Upper lobe of right lung (tissue), 1 donor: ENCODE results near the gene MNX1. TPM values are rescaled to one million over a fixed set of nuclear protein-coding genes. Genes with fewer than 3 reads are reported as not detected.

Experiments
- ATAC-seq: fragments of 200-7000 bp; cut with Tn5 transposase; one replicate; pipeline ENCODE4 v1.9.1; 2020; ENCODE audit warnings: mild to moderate bottlenecking, moderate library complexity
- DNase-seq: peaks from one replicate; pipeline ENCODE4 v3.0.0-alpha.2; 2020
- H3K27ac ChIP-seq: fragments of 200-600 bp; one replicate; pipeline ENCODE4 v1.8.0; 2022
- H3K27me3 ChIP-seq: fragments of 200-600 bp; one replicate; pipeline ENCODE4 v1.8.0; 2022; ENCODE audit warnings: mild to moderate bottlenecking
- H3K36me3 ChIP-seq: fragments of 200-600 bp; one replicate; pipeline ENCODE4 v1.8.0; 2022
- H3K4me1 ChIP-seq: fragments of 200-600 bp; one replicate; pipeline ENCODE4 v1.8.0; 2022
- H3K4me3 ChIP-seq: fragments of 200-600 bp; one replicate; pipeline ENCODE4 v1.8.0; 2022; ENCODE audit warnings: mild to moderate bottlenecking
- H3K9me3 ChIP-seq: fragments of 200-600 bp; one replicate; pipeline ENCODE4 v1.8.0; 2022
- intact Hi-C: fragments of 100-400 bp; cut with DNase I; formaldehyde crosslinking; loops from one replicate; pipeline ENCODE4 v1.11.0; 2022
- total RNA-seq: library from RNA; stranded (reverse); fragmentation: NEBNext Ultra II Directional; extraction: Animal tissue kit (Norgen Biotek cat#: 25700); gene quantifications from one replicate; pipeline ENCODE4 v1.2.1, GENCODE V29; 2021
- TF ChIP-seq, protein P1 (sequence below): fragments of 200-600 bp; IDR thresholded peaks from one replicate; pipeline ENCODE4 v1.8.0; 2022; ENCODE audit warnings: antibody characterized with exemption
- donor health status: DM: no; HTN: yes; CAD: no; lungs with severe emphysema.

MNX1 gene
- total RNA-seq, 1 donor from 2014 or later = 0.93 TPM

DNA sequence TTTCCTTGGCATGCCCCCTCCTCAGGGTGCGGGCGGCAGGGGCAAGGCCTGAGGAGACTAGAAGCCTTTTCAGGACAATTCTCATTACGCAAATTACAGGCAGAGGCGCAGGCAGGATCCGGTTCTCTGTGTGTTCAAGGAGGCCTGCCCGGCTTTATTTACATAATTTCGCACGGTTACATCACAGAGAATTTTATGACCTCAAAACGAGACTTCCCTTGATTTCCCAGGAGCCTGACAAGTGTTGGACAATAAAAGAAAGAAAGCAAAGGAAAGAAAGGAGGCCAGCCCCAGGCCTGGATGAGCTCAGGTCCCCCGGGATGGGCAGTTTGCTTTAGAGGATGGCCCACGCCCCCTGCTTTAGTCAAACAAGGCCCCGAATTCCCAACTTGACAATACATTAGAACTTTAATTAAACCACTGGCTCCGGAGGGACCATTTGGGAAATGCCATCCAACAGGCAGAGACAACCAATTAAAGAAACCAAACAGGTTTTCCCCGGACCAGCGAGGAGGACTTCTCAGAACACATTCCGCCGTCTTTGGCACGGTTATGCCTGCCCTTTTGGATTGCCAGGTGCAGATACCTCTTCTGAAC is 2.9 kb downstream of the MNX1 start:
- peaks cover 32% of the 10 kb centered on the region for H3K4me1 ChIP-seq
- ATAC-seq (no peak), DNase-seq (peak; percentile 19)
- H3K27ac ChIP-seq = no peak overlapping the region
- intact Hi-C loops = no loop called here
- no peaks in the 10 kb centered on the region for H3K36me3 ChIP-seq
- no peak overlapping the region for H3K4me3 ChIP-seq
- peaks cover 89% of the 10 kb centered on the region for H3K27me3 ChIP-seq
- TF ChIP-seq, protein P1, sequence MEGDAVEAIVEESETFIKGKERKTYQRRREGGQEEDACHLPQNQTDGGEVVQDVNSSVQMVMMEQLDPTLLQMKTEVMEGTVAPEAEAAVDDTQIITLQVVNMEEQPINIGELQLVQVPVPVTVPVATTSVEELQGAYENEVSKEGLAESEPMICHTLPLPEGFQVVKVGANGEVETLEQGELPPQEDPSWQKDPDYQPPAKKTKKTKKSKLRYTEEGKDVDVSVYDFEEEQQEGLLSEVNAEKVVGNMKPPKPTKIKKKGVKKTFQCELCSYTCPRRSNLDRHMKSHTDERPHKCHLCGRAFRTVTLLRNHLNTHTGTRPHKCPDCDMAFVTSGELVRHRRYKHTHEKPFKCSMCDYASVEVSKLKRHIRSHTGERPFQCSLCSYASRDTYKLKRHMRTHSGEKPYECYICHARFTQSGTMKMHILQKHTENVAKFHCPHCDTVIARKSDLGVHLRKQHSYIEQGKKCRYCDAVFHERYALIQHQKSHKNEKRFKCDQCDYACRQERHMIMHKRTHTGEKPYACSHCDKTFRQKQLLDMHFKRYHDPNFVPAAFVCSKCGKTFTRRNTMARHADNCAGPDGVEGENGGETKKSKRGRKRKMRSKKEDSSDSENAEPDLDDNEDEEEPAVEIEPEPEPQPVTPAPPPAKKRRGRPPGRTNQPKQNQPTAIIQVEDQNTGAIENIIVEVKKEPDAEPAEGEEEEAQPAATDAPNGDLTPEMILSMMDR = no peak
- H3K9me3 ChIP-seq = no peaks in the 10 kb centered on the region

DNA sequence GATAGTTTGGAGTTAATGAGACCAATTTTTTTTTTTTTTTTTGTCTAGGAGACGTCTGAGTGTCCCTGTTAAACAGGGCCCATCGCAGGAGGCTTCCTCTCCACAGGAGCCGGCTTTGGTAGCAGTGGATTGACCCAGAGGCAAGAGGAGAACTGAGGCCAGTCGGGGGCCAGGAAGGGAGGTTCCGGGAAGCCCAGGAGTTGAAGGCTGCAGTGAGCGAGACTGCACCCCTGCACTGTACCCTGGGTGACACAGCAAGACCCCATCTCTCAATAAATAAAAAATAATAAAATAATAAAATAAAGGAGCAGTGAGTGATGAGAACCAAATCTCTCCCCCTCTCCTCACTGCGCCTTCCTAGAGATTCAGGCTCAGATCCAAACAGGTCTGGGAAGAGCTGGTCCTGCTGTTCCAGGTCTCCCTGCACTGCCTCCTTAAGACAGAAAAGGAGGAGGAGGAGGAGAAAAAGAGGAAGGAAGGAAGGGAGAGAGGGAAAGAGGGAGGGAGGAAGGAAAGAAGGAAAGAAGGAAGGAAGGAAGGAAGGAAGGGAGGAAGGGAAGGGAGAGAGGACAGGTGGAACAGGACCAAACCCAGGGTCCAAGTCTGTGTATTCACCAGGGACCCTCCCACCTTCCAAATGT is 3.5 kb downstream of the MNX1 start:
- Histone ChIP-seq H3K27me3 (peaks cover 92% of the 10 kb centered on the region), H3K27ac (no peak overlapping the region), H3K9me3 (no peaks in the 10 kb centered on the region), H3K4me1 (peaks cover 33% of the 10 kb centered on the region), H3K4me3 (no peak overlapping the region), H3K36me3 (no peaks in the 10 kb centered on the region)
- no peak for DNase-seq
- intact Hi-C loops = no loop called here
- TF ChIP-seq, protein P1 = no peak
- no peak for ATAC-seq

DNA sequence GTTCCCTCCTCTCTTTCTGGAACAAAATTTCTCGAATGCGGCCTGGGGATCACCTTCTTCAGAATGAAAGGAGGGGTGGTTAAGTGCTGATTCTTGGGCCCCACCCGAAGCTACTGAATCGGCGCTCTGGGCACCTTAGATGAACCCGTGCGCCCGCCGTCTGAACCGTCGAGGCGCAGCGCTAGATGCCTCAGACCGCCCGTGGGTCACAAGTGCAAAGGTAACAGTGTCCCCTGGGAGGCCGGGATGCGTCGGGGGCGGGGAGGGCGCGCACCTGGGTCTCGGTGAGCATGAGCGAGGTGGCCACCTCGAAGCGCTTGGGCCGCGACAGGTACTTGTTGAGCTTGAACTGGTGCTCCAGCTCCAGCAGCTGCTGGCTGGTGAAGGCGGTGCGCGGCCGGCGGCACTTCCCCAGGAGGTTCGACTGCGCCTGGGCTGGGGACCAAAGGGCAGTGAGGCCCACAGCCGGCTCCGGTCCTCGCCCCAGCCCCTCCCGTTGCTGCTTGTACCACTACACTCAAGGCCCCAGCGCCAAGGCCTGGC is 4.2 kb downstream of the MNX1 start:
- Histone ChIP-seq H3K4me1 (peaks cover 28% of the 10 kb centered on the region), H3K27me3 (peaks cover 92% of the 10 kb centered on the region), H3K27ac (no peak overlapping the region), H3K36me3 (no peaks in the 10 kb centered on the region), H3K4me3 (no peak overlapping the region), H3K9me3 (no peaks in the 10 kb centered on the region)
- DNase-seq (peak; percentile 48), ATAC-seq (no peak)
- intact Hi-C loops = no loop called here
- TF ChIP-seq, protein P1 = no peak

DNA sequence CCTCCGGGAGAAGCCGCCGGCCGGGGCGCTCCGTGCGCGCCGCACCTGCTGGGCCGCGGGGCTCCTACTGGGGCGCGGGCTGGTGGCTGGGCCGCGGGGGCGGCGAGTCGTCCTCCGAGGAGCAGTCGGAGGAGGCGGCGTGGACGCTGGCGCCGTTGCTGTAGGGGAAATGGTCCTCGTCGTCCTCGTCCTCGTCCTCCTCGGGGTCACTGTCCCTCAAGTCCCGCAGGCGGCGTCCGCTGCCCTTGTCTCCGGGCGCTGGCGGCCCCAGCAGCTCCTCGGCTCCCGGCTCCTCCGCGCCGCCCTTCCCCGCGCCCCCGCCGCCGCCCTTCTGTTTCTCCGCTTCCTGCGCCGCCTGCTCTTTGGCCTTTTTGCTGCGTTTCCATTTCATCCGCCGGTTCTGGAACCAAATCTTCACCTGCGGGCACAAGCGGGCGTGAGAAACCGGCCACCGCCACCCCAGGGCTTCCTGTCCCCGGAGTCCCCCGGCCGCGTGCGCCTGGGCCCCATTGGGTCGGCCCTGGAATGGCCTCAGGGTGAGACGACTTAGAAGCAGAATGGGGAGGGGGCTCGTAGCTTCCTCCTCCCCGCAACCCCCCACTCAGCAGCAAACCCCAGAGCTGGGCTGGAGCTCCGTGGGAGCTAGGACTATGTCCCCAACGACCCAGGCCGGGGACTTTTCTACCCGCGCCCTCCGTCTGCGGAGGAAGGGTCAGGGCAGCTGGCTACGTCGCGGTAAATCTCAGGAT is 4.8 kb downstream of the MNX1 start:
- peaks cover 31% of the 10 kb centered on the region for H3K4me1 ChIP-seq
- DNase-seq (peak; percentile 62), ATAC-seq (no peak)
- no peak overlapping the region for H3K27ac ChIP-seq
- intact Hi-C loops = no loop called here
- H3K4me3 ChIP-seq = no peak overlapping the region
- H3K36me3 ChIP-seq = no peaks in the 10 kb centered on the region
- TF ChIP-seq, protein P1 = no peak
- H3K27me3 ChIP-seq = peaks cover 92% of the 10 kb centered on the region
- H3K9me3 ChIP-seq = no peaks in the 10 kb centered on the region

DNA sequence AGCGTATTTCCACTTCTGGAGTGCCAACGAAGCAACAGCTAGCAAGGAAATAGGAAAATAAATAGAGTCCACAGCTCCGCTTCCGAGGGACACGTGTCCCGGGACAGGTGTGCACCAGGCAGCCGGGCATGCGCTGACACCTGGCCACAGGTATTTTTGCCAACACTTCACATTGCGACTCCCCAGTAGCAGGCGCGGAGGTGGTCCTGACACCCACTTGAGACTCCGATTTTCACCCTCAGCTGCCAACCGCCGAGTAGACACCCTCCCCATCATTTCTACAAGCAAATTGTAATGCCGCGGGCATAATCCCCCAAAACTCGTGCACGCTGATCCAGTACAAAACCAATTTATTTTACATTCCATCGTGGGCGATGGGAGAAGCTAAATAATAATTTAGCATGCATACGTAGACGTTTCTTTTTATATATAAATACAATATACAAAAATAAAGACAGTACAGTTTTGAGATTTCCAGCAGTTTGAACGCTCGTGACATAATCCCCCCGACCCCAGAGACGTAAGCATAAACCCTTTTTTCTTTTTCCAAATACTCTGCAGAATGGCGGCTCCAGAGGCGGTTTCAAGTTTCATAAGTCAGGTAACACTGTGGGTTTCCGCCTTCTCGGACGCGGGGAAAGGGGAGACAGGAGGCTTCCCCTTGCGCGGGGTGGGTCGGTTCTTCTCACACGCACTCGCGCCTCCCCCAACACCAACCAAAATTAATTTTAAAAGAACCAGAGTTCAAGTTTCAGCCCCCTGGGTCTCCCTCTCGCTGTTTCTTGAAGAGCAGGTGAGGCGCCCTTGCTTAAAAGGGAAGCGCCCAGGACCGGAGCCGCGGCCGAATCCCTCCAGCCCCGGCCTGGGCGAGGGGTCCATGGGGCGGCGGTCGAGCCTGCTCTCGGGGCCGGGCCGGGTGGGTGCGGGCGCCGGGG is 5.7 kb downstream of the MNX1 start:
- H3K27ac ChIP-seq = no peak overlapping the region
- peaks cover 96% of the 10 kb centered on the region for H3K27me3 ChIP-seq
- ATAC-seq (no peak), DNase-seq (peak; percentile 58)
- no peaks in the 10 kb centered on the region for H3K9me3 ChIP-seq
- H3K36me3 ChIP-seq = no peaks in the 10 kb centered on the region
- TF ChIP-seq, protein P1 = no peak
- intact Hi-C loops = no loop called here
- H3K4me3 ChIP-seq = no peak overlapping the region
- peaks cover 37% of the 10 kb centered on the region for H3K4me1 ChIP-seq
